ENCODE results near the gene NCOA1.

GRCh38 chr2:24490181-24490689, 819 bp upstream of the NCOA1 start:
- no peak for TF ChIP-seq POLR2A (IDR thresholded peaks at IDR 0.05; ENCODE audit: low read depth, low read length)
- no peak for TF ChIP-seq POLR2AphosphoS5 (IDR thresholded peaks at IDR 0.05; ENCODE audit: low read depth, low read length)
- TF ChIP-seq SPI1 (IDR thresholded peaks at IDR 0.05; ENCODE audit: low read depth, low read length) = no peak
- TF ChIP-seq TAF1 (IDR thresholded peaks at IDR 0.05; ENCODE audit: low read depth, low read length) = no peak

Measured in GM12891 (cell line).